GM13976 (cell line): ENCODE data around the gene CYFIP1.

Source experiments
- DNase-seq: peaks from one replicate; pipeline ENCODE4 v3.0.0; 2012; ENCODE audit warnings: low spot score
- in situ Hi-C: fragments of 300-500 bp; cut with MboI; formaldehyde crosslinking; loops from one replicate; pipeline ENCODE4 v1.12.0; 2022; ENCODE audit warnings: low sequenced_read_pairs, mixed read lengths, inconsistent platforms; ENCODE audit not compliant: unreplicated experiment
- TF ChIP-seq, protein P1 (sequence below): IDR thresholded peaks from 2 replicates; pipeline ENCODE4 v1.5.1; 2012; ENCODE audit warnings: borderline replicate concordance, mild to moderate bottlenecking; ENCODE audit not compliant: insufficient read depth; ENCODE audit errors: extremely low read depth, missing control alignments, control extremely low read depth

Gene CYFIP1

DNA sequence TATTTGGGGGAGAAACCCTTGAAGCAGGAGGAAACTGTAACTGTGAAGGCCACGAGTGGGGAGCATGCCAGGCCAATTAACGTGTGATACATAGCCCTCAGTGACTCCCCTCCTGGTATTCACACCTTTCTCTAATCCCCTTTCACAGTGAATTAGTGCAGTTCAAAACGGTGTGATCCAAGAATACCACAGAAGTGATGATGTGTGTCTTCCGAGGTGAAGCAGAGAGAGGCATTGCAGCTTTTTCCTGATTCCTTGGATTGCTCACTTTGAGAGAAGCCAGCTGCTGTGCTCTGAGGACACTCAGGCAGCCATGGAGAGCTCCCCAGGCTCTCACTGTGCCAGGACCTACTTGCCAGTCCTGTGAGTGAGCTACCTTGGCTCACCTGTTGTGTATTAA, 124.4 kb downstream of the CYFIP1 start:
- TF ChIP-seq, protein P1, sequence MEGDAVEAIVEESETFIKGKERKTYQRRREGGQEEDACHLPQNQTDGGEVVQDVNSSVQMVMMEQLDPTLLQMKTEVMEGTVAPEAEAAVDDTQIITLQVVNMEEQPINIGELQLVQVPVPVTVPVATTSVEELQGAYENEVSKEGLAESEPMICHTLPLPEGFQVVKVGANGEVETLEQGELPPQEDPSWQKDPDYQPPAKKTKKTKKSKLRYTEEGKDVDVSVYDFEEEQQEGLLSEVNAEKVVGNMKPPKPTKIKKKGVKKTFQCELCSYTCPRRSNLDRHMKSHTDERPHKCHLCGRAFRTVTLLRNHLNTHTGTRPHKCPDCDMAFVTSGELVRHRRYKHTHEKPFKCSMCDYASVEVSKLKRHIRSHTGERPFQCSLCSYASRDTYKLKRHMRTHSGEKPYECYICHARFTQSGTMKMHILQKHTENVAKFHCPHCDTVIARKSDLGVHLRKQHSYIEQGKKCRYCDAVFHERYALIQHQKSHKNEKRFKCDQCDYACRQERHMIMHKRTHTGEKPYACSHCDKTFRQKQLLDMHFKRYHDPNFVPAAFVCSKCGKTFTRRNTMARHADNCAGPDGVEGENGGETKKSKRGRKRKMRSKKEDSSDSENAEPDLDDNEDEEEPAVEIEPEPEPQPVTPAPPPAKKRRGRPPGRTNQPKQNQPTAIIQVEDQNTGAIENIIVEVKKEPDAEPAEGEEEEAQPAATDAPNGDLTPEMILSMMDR, result no peak
- in situ Hi-C loops, result no loop called here
- no peak for DNase-seq

DNA sequence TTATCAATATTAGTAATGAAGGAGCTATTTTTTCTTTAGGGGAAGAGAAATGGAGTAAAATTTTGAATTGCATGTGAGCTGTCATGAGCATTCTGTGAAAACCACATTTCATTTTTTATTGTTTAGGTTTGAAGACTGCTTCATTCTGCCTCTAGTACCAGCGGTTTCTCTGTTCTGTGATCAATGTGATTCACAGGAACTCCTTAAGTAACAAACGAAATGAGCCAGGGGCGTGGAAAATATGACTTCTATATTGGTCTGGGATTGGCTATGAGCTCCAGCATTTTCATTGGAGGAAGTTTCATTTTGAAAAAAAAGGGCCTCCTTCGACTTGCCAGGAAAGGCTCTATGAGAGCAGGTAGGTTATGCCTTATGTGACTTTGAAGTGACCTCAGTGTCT, 128.7 kb downstream of the CYFIP1 start:
- no peak for DNase-seq
- TF ChIP-seq, protein P1, result no peak
- in situ Hi-C loops, result no loop called here

DNA sequence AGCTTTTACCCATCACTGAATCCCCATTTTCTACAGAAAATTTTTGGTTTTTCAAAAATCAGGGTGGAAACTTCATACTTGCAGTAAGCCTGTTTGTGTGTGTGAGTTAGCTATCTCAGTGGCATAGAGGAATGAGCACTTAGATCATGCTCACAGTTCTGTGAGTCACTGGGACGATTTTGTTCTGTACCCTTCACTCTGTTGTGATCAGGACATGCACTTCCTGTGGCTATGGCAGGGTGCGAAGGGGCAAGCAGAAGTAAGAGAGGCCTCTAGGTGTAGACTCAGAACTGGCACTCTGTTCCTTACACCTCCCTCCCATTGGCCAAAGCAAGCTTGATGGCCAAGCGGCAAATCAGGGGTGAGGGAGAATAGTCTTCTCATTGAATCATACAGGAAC, 130.1 kb downstream of the CYFIP1 start:
- no peak for DNase-seq
- in situ Hi-C loops, result no loop called here
- TF ChIP-seq, protein P1, result no peak

DNA sequence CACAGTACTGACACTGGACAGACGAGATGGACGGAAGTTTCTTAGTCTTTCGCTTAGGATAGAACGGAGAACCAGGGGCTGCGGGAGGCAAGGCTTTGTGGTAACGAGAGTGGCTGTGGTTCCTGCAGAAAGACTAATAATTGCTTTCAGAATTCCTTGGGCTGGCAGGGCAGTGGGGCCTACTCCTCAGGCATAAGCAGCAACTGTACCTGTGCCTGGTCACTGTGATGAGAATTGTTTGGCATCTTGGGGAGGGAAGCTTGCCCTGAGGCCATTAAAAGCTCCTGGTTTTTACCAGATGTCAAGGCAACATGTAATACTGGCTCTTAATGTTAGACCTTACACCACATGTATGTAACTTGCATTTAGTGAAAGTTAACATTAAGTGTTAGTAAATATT, 134.1 kb downstream of the CYFIP1 start:
- TF ChIP-seq, protein P1, result no peak
- DNase-seq, result no peak
- in situ Hi-C loops, result no loop called here

DNA sequence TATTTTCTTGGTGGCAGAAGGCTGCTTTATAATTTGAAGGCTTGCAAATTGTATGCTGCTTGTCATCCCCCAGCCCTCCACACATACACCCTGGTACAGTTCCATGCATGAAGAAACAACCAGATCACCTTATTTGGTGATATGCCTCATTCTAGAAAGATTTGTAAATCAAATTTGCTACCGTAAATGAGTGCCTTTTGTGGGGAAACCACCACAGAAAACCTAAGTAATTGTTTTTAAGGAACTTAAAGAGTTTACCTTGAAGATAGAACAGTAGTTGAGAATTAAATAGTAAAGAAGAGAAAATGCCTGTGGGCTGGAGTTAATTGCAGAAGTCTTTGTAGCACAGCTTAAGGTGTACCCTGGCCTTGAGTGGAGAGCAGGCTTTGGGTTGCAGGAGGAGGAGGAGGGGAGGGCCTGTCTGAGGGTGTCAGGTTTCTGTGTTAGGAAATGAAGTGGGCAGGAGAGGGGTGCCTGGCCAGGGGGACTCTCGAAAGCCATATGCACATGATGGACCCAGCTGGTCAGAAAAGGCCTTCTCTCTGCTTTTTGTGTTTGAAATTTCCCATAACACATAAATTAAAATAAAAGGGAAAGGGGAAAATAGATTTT, 134.8 kb downstream of the CYFIP1 start:
- no peak for DNase-seq
- in situ Hi-C loops, result no loop called here
- TF ChIP-seq, protein P1, result no peak

DNA sequence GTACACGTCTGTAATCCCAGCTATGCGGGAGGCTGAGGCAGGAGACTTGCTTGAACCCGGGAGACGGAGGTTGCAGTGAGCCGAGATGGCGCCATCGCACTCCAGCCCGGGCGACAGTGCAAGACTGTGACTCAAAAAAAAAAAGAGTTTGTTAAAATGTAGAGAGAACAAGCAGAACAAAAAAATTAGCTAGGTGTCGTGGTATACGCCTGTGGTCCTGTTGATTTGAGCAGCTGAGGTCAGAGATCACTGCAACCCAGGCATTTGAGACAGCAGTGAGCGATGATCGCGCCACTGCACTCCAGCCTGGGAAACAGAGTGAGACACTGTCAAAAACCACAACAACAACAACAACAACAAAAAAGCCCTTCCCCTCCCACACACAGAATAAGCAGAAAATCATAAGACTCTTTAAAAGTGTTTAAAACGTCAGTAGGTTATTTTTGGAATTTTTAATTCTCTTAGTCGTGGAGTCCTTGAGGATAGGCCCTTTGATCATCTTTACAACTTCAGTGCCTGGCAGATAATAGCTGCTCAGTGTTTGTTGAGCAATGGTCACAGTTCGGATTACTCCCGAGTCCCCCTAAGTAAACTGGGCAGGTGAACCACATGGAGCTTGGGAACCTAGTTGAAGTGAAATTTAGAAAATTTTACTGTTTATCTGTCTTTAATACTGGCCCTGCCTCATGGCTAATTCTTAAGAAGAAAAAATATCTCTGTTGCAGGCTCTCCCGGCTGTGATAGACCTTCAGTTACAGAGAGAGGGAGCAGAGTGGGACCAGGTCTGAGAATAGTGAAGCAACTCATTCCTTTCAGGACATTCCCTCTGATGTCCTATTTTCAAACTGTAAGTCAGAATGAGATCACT, 135.5 kb downstream of the CYFIP1 start:
- in situ Hi-C loops, result no loop called here
- DNase-seq, result no peak

More for the DNA sequence above, 135.5 kb downstream of the CYFIP1 start:
- TF ChIP-seq, protein P1, result no peak
